HG03108 (cell line): Measurements from ENCODE around the gene HSPA12B.
A peak's percentile ranks its signal among the peaks of the same experiment; 100 is the strongest.
"Not testable (repeated sequence)": the region's sequence is repeated elsewhere in the genome, so short reads cannot be mapped to it uniquely, and the experiment has no call there.

Source experiments
- ATAC-seq: cut with Tn5 transposase; IDR thresholded peaks from one replicate; pipeline ENCODE4 v1.9.1; 2021; ENCODE audit warnings: moderate library complexity; ENCODE audit not compliant: unreplicated experiment

HSPA12B gene

DNA sequence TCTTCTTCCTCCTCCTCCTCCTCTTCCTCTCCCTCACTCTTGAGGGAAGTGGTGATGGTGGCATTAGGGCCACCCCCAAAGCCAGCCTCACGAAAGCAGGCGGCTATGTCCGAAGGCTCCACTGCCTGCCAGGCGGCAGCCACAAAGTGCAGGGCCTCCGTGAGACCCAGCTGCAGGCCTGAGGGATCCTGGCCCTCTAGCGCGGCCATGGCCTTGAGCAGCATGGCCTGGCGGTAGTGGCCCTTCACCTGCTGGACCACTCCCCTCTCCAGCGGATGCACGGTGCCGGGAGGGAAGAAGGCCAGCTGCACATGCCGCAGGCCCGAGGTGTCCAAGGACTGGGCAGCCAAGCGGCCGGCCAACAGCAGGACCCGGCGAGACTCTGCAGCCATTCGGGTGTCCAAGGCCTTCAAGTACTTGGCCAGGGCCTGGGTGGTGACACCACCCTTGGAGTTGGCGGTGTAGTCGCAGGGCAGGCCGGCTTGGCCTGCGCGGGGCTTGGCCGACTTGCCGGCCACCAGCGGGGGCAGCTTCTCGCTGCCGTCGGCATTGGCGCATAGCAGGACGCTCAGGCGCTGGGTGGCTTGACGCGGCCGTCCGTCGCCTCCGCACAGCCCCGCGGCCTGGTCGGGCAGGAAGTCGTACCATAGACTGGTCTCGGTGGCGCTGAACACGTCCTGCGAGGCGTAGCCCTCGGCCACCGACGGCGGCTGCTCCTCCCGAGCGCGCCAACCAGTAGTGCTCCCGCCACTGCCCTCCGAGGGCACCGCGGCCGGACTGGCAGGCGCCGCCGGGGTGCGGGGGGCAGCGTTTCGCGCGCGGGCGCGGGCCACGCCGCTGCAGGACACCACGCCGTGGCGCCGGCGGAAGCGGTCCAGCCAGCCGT is 53.0 kb downstream of the HSPA12B start:
- no peak for ATAC-seq

GRCh38 chr20:3786126-3786484 is 53.6 kb downstream of the HSPA12B start:
- no peak for ATAC-seq

- ATAC-seq, result peak; percentile 81
These were observed 54.3 kb downstream of the HSPA12B start, which contains the start of gene CENPB for GRCh38 chr20:3786665-3787323. Gene CENPB, minus strand, starts transcription at chr20:3786740. Its CDS starts 257 bp downstream, at chr20:3786483.

DNA sequence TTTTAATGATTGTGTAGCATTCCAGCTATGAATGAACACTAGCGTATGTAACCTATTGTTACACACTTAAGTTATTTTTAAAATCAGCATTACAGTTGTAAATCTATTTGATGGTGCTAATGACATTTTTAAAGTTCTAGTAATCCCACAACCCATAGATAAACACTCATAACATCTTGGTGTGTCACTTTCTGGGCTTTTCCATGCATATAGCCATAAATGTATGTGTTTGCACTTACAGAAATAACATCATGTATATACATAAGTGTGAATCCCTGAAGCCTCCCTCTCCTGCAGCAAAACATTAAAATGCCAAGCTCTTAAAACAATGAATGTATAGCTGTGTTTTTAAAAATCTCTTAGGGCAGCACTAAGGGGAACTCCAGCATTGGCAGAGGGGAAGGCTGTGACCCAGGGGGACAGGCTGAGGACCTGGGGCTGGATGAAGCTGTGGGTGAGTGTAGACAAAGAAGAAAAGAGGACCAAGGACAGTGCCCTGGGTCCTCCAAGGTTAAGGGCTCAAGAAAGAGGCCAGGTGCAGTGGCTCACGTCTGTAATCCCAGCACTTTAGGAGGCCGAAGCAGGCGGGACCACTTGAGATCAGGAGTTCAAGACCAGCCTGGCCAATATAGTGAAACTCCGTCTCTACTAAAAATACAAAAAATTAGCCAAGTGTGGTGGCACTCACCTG is 55.0 kb downstream of the HSPA12B start:
- no peak for ATAC-seq

GRCh38 chr20:3788685-3789155 is 56.2 kb downstream of the HSPA12B start:
- no peak for ATAC-seq

GRCh38 chr20:3789201-3789600 is 56.7 kb downstream of the HSPA12B start:
- ATAC-seq, result not testable (repeated sequence)

GRCh38 chr20:3794168-3794567 is 61.7 kb downstream of the HSPA12B start:
- not testable (repeated sequence) for ATAC-seq

DNA sequence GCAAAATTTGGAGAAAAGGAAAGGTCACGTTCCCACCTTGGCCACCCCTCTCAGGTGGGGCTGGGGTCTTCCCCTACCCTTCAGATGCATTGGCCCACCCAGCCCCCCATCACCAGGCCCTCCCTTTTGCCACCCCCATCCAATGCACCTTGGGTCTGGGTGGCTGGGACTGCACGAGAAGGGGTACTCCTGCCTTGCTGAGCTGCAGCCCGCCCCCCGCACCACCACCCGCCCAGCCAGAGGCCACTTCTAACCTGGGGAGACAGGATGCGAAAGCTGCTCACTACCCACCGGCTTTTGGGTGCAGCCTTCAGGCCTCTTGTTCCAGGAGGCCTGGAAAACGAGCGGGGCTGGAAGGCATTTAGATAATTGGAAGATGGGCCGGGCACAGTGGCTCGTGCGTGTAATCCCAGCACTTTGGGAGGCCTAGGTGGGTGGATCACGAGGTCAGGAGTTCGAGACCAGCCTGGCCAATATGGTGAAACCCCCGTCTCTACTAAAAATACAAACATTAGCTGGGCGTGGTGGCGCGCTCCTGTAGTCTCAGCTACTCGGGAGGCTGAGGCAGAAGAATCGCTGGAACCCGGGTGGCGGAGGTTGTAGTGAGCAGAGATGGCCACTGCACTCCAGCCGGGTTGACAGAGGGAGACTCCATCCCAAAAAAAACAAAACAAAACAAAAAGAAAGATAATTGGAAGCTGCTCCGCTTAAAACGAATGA is 62.4 kb downstream of the HSPA12B start:
- no peak for ATAC-seq

- peak; percentile 53 for ATAC-seq
These were observed 63.3 kb downstream of the HSPA12B start, which contains the start of gene CDC25B for GRCh38 chr20:3795511-3796468. Gene CDC25B, plus strand, starts transcription at chr20:3796310. Its CDS starts 222 bp downstream, at chr20:3796532.

DNA sequence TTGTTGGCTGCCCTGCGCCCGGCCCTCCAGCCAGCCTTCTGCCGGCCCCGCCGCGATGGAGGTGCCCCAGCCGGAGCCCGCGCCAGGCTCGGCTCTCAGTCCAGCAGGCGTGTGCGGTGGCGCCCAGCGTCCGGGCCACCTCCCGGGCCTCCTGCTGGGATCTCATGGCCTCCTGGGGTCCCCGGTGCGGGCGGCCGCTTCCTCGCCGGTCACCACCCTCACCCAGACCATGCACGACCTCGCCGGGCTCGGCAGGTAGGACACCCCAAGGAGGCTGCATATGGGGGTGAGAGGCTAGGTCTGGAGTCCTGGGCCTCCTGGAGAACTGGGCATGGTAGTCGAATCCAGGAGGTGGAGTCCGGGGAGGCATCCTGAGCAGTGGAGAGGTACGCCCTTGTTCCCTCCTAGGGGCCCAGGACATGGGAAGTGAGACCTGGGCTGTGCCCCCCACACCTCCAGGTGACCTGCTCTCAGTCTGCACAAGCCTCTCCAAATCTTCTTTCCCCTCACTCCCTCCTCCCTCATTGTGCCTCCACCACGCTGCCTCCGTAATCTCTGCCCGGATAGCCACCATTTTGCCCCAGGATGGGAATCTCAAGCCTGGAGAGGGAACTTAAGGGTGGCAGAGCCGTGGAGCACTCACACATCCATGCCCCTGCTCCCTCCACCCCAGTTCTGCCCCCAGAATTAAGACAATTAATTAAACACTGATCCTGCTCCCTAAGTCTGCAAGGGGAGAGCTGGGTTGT is 64.2 kb downstream of the HSPA12B start:
- peak; percentile 2 for ATAC-seq

DNA sequence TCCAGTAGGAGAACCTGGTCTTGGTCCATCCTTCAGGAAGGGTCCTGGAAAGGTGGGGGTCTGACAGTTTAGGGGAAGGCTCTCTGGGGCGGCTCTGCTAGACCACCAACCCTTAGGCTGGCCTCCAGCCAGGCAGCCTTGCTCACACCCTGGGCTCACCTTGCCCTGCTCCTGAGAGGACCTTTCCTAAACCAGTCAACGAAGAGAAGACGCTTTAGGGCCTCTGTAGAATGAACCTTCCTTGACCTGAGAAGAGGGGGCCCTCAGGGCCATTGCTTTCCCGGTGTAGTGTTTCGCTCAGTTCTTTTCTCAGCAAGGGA is 64.7 kb downstream of the HSPA12B start:
- ATAC-seq, result no peak

DNA sequence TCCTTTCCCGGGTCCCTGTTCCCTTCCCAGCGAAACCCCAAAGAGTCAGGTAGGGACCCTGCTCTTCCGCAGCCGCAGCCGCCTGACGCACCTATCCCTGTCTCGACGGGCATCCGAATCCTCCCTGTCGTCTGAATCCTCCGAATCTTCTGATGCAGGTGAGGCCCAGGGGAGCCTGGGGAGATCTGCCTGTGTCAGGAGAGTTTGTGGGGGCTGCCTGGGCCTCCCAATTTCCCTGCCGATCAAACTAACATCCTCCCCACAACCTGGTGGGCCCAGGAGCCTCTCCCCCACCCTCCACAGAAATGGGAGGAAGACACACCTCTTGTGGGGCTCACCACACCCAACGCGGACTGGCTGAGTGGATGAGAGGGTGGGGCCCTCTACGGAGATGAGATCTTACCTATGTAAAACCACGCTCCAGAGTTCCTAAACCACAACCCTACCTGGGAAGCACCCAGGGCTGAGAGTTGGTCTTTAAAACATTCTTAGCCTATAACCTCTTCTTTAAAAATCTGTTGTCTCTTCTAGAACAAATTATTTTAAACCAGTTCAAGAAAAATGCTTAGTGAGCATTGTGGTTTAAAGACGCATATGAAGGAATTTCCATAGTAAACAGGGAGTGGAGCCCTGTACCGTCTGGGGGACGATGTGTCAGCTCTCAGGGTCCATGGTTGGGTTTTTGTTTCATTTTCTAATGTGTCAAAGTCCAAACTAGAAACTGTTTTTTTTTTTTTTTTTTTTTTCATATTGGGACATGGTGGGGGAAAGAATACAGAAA is 65.3 kb downstream of the HSPA12B start:
- ATAC-seq, result no peak

GRCh38 chr20:3798373-3798768 is 65.9 kb downstream of the HSPA12B start:
- ATAC-seq, result no peak

- no peak for ATAC-seq
These were observed 66.4 kb downstream of the HSPA12B start for GRCh38 chr20:3798908-3799248.

DNA sequence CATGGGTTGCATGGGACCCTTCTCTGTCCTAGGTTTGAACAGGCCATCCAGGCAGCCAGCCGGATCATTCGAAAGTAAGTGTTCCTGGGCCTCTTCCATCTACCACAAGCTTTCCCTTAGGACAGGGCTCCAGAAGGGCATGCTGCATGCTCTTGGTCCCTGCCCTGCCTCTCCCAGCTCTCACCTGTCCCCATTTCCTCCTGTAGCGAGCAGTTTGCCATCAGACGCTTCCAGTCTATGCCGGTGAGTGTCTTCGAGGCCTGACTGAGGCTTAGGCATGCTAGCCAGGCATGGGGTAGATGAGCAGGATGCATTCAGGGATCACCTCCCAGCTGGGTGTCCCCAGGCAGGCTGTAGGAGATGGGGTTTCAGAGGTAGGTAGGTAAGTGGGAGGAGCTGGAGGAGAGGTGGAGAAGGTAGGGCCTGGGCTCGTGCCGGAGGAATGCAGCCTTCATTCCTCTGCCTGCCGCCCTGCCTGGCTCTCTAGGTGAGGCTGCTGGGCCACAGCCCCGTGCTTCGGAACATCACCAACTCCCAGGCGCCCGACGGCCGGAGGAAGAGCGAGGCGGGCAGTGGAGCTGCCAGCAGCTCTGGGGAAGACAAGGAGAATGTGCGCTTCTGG is 67.9 kb downstream of the HSPA12B start:
- ATAC-seq, result no peak

DNA sequence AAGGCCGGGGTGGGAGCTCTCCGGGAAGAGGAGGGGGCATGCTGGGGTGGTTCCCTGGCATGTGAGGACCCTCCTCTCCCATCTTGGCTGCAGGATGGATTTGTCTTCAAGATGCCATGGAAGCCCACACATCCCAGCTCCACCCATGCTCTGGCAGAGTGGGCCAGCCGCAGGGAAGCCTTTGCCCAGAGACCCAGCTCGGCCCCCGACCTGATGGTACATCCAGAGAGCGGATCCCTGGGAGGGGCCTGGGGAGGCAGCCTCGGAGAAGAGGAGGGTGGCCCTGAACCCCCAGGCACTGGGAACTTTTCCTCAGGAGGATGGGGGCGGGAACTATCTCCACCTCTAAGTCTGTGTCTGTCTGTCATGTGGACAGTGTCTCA is 68.4 kb downstream of the HSPA12B start:
- ATAC-seq, result no peak

DNA sequence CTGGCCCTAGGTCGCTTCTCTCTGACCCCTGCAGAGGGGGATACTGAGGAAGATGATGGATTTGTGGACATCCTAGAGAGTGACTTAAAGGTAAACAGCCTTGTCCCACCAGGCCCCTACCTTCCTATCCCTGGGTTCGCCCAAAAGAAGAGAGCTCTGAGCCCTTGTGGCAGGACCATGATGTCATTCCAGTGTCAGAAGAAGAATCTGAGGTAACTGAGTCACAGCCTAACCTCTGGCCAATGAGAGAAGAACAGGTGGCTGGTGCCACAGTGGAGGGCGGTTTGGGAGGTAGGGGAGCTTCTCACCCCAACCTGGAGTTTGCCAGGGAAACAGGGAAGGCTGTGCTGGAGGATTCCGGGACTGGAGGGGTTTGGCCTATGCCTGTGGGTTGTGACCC is 68.8 kb downstream of the HSPA12B start:
- no peak for ATAC-seq

- no peak for ATAC-seq
These were observed 69.4 kb downstream of the HSPA12B start for GRCh38 chr20:3801846-3802245.
